GM12875 (cell line): ENCODE results near the gene LDLRAD2.

Experiments
- H3K4me3 ChIP-seq: one replicate; pipeline ENCODE4 v1.5.1; 2011; ENCODE audit warnings: low read depth, low read length, control low read depth
- TF ChIP-seq, protein P1 (sequence below): IDR thresholded peaks from 2 replicates; pipeline ENCODE4 v1.5.1; 2011; ENCODE audit warnings: low read depth, mild to moderate bottlenecking, control low read depth, inconsistent platforms, low read length, moderate library complexity, borderline replicate concordance; ENCODE audit not compliant: insufficient read depth

Gene LDLRAD2

GRCh38 chr1:21848524-21849174 lies 36.6 kb downstream of the LDLRAD2 start:
- TF ChIP-seq, protein P1, sequence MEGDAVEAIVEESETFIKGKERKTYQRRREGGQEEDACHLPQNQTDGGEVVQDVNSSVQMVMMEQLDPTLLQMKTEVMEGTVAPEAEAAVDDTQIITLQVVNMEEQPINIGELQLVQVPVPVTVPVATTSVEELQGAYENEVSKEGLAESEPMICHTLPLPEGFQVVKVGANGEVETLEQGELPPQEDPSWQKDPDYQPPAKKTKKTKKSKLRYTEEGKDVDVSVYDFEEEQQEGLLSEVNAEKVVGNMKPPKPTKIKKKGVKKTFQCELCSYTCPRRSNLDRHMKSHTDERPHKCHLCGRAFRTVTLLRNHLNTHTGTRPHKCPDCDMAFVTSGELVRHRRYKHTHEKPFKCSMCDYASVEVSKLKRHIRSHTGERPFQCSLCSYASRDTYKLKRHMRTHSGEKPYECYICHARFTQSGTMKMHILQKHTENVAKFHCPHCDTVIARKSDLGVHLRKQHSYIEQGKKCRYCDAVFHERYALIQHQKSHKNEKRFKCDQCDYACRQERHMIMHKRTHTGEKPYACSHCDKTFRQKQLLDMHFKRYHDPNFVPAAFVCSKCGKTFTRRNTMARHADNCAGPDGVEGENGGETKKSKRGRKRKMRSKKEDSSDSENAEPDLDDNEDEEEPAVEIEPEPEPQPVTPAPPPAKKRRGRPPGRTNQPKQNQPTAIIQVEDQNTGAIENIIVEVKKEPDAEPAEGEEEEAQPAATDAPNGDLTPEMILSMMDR, result no peak
- H3K4me3 ChIP-seq, result no peak overlapping the region

GRCh38 chr1:21849909-21850576 lies 38.0 kb downstream of the LDLRAD2 start:
- no peak overlapping the region for H3K4me3 ChIP-seq
- TF ChIP-seq, protein P1, result no peak

DNA sequence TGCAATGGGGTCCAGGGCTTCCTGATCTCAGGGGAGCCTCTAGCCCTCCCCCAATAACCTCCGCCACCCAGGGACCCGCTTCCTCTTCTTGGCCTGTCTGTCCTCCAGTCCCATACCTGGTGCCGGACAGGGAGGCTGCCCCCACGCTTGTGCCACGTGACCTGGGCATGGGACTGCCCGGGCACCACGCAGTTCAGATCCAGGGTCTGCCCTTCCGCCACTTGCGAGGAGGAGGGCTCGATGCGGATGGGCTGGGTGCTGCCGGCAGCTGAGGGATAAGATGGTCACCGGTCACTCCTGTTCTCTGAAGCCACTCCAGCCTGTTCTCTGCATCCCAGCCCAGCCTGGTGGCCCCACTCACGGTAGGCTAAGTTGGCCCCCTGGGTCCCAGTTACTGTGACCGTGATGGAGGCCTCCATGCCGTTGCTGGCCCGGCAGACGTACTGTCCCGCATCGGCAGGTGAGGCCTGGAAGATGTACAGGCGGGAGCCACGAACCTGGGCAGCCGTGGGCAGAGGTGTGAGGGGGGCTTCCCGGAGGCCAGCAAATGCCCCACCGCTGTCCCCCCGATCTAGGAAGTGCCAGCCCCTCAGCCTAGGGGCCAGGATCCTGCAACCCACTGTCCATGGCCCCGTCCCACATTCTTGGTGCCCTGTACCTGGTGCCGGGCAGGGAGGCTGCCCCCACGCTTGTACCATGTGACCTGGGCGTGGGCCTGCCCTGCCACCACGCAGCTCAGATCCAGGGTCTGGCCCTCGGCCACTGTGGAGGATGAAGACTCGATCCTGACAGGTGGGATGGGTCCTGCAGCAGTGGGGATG lies 39.6 kb downstream of the LDLRAD2 start:
- no peak overlapping the region for H3K4me3 ChIP-seq
- TF ChIP-seq, protein P1, result no peak

DNA sequence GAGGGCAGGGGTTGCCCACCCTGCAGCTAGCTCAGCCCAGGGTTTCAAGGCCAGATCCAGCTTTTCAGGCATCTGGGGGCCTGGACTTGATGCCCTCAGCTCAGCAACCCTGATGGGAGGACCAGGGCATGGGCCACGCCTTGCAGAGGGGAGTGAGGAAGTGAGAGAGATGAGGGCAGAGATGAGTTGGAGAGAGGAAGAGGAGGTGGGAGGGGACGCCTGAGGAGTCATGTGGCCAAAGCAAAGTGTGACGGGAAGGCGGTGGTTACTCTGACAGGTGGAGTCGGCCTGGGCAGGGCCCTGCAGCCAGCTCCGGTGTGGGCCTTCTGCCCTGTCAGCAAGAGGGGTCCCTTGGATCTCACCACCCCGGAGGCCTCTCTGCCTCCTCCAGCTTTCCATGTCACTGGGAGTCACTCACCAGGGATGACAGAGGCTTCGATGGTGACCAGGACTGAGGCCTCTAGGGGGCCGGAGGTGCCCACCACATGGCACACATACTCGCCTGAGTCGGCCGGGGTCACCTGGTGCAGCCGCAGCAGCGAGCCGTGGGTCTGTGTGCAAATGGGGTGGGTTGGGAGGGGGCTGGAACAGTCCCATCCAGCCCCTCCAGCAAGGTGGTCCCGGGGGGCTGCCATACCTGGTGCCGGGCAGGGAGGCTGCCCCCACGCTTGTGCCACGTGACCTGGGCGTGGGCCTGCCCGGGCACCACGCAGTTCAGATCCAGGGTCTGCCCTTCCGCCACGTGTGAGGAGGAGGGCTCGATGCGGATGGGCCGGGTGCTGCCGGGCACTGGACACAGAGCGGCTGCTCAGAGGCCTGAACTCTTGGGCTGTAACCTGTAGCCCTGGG lies 40.4 kb downstream of the LDLRAD2 start:
- no peak overlapping the region for H3K4me3 ChIP-seq
- TF ChIP-seq, protein P1, result no peak

GRCh38 chr1:21853131-21853427 lies 41.0 kb downstream of the LDLRAD2 start:
- no peak overlapping the region for H3K4me3 ChIP-seq
- TF ChIP-seq, protein P1, result no peak

DNA sequence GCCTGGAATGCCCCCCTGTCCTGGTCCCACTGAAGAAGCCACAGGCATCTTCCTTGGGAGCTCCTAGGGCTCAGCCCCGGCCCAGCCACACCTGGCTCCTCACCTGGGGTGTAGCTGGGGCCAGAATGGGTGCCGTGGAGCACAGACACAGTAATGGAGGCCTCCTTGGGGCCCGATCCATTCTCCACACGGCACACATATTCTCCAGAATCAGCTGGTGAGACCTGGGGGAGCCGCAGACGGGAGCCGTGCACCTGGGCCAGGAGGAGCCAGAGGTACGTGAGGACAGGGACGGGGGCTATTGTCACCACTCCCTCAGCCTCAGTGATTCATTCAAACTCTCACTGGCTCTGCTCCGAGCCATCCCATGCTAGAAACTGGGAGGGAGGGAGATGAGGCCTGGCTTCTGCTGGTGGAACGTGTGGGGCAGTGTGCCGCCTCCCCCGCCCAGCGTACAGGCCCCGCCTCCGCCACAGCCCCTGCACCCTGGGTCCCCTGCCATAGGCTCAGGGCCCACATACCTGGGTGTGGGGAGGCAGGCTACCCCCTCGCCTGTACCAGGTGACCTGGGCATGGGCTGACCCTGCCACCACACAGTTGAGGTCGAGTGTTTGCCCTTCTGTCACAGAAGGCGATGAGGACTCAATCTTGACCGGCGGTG lies 42.2 kb downstream of the LDLRAD2 start:
- H3K4me3 ChIP-seq, result no peak overlapping the region
- TF ChIP-seq, protein P1, result no peak
